GM10248 (cell line): ENCODE data around the gene CATSPER4.

Experiments
- CTCF ChIA-PET: fragments of 300-600 bp; sonication (Branson Sonifier 250); formaldehyde crosslinking; extraction: SDS; loops from one replicate; lab custom pipeline; 2021; ENCODE audit warnings: antibody characterized with exemption; lab: Yijun Ruan, JAX
- POLR2A ChIA-PET: fragments of 350-650 bp; sonication (Branson Sonifier 250); formaldehyde crosslinking; extraction: SDS; loops from one replicate; lab custom pipeline; 2020; ENCODE audit warnings: antibody characterized with exemption; lab: Yijun Ruan, JAX
- DNase-seq: peaks from one replicate; pipeline ENCODE4 v3.0.0; 2012; ENCODE audit errors: extremely low spot score
- TF ChIP-seq, protein P1 (sequence below): IDR thresholded peaks from 2 replicates; pipeline ENCODE4 v1.5.1; 2012; ENCODE audit warnings: mild to moderate bottlenecking, low read depth; ENCODE audit errors: extremely low read depth, missing control alignments, control extremely low read depth

Gene CATSPER4

DNA sequence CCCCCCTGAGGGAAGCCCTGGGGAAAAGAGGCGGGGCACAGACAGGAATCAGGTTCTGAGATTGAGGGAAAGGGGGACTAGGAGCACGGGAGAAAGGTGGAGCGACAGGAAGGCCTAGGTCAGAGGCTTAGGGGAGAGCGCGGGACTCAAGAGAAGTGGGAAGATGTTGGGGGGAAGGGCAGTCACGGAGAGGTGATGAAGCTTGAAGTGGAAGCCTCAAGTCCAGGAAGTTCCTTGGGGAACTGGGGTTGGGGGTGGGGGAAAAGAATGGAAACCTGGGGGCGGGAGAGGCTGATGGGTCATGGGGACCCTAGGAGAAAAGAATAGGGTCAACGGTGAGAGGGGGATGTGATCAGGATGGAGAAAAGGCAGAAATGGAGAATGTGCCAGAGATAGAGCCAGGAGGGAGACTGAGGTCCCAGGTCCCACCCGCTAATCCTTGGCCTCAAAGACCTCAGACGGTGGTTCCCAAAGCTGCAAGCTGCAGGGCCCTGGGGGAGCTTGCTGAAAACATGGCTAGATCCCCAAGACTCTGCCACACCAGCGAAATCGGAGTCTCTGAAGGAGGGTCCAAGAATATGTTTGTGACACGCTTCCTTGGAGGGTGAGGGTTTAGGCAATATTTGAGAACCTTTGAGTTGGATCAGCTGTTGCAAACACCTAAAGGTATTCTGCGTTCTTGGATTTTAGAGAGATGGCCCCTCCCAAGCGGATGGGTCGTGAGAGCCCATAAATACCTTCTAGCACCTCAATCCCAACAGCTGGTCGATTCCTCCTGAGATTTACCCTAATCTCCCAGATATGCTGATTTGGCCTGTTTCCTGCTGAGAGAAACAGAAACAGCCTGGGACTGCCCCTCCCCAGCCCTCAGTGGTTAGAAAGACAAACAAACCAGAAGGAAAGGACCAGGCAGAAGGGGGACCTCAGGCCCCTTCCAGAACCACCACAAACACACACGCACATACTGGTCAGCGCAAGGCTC, 25.2 kb upstream of the CATSPER4 start:
- no peak for DNase-seq

DNA sequence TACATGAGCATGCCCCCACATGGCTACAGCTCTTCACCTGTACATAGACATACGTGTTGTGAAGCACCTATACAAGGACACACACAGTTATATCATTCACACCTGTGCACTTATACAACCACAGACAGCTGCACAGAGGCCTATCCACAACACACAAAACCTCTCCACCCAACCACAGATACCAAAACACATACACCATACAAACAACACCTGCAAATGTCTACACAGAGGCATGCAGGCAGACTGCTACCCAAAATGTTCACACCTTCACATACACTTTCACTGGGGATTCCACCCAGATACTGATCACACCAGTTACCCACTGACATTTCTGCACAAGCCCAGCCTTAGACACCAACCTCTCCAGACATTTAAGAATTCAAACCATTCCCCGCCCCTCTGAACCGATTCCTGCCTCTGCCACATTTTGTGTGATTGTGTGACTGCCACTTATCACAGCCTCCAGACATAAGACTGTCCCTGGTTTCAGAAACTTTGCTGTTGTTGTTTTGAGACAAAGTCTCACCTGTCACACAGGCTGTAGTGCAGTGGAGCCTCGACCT, 23.6 kb upstream of the CATSPER4 start:
- POLR2A ChIA-PET: no interaction called here
- no peak for DNase-seq
- TF ChIP-seq, protein P1, sequence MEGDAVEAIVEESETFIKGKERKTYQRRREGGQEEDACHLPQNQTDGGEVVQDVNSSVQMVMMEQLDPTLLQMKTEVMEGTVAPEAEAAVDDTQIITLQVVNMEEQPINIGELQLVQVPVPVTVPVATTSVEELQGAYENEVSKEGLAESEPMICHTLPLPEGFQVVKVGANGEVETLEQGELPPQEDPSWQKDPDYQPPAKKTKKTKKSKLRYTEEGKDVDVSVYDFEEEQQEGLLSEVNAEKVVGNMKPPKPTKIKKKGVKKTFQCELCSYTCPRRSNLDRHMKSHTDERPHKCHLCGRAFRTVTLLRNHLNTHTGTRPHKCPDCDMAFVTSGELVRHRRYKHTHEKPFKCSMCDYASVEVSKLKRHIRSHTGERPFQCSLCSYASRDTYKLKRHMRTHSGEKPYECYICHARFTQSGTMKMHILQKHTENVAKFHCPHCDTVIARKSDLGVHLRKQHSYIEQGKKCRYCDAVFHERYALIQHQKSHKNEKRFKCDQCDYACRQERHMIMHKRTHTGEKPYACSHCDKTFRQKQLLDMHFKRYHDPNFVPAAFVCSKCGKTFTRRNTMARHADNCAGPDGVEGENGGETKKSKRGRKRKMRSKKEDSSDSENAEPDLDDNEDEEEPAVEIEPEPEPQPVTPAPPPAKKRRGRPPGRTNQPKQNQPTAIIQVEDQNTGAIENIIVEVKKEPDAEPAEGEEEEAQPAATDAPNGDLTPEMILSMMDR: no peak
- CTCF ChIA-PET: interaction anchor here (1.1 to 1.2 kb wide), 3 partner anchors 11 to 65 kb away, joined by 3 read pairs; no protein-coding TSS in a partner anchor

More for the DNA sequence above, 25.2 kb upstream of the CATSPER4 start:
- ChIA-PET POLR2A (no interaction called here), CTCF (interaction anchor here (0.7 to 1.3 kb wide), 10 partner anchors 9 to 130 kb away, joined by 3 to 5 read pairs (median 3); partner anchors contain the start of gene CATSPER4)
- TF ChIP-seq, protein P1: no peak

DNA sequence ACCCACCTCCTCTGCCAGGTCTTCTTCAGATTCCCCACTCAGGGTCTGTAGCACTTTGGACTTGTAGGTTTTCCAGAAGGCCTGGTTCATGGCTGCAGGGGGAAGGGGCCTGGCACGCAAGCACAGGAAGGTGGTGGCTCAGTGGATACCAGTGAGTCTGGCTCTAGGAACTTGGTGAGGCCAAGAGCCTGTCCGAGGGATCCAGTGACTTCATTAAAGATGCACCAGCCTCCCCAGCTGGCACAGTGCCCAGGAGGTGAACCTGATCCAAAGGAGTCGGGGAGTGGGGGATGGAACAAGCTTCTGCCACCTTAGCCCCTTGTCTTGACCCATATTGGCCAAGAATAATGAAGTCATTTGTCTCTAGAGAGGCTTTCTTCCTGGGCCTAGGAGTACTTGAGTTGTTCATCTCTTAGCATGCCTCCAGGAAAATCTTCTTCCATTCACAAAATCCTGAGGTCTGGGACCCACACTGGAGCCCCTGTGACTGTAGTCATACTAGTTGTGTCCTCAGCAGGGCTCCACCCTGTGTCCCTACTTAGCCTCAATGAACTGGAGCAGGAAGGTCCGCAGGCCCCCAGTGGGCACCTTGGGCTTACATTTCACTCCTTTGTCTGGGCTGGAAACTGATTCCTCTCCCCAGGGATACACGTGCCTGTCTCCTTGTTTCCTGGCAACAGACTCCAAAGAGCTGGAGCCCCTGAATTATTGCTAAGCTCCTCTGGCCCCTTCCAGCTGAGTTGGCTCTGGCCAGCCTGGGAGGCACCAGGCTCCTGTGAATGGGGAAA, 21.8 kb upstream of the CATSPER4 start, which contains the start of gene C1orf232:
TSS of gene C1orf232 (minus strand) at position 554 of the 788 bp plus-strand sequence. CDS start at position 90, 464 bp downstream.
- POLR2A ChIA-PET: no interaction called here
- no peak for DNase-seq
- TF ChIP-seq, protein P1: no peak
- CTCF ChIA-PET: interaction anchor here (1.4 to 3.4 kb wide), 13 partner anchors 11 to 249 kb away, joined by 3 to 44 read pairs (median 6); partner anchors contain the start of genes CEP85 and CNKSR1

DNA sequence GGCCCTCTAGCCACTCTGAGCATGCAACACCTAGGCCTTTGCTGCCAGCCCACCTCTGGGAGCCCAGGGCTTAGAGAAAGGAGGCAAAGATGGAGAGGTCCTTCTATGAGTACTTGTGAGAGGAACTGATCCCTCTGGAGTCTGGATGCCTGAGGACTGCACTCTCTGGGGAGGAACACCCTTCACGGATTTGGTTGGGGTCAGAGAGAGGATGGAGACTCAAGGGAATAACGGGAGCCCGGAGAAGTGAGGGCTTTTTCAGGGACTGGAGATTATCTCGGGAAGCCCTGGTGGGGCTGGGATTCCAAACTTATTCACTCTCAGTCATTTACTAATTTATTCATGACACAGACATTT, 21.2 kb upstream of the CATSPER4 start:
- CTCF ChIA-PET: interaction anchor here (0.7 to 4.8 kb wide), 44 partner anchors 11 to 274 kb away, joined by 3 to 44 read pairs (median 4); partner anchors contain the start of genes CD52, CEP85, CNKSR1 and DHDDS
- DNase-seq: no peak
- TF ChIP-seq, protein P1: no peak
- POLR2A ChIA-PET: no interaction called here

DNA sequence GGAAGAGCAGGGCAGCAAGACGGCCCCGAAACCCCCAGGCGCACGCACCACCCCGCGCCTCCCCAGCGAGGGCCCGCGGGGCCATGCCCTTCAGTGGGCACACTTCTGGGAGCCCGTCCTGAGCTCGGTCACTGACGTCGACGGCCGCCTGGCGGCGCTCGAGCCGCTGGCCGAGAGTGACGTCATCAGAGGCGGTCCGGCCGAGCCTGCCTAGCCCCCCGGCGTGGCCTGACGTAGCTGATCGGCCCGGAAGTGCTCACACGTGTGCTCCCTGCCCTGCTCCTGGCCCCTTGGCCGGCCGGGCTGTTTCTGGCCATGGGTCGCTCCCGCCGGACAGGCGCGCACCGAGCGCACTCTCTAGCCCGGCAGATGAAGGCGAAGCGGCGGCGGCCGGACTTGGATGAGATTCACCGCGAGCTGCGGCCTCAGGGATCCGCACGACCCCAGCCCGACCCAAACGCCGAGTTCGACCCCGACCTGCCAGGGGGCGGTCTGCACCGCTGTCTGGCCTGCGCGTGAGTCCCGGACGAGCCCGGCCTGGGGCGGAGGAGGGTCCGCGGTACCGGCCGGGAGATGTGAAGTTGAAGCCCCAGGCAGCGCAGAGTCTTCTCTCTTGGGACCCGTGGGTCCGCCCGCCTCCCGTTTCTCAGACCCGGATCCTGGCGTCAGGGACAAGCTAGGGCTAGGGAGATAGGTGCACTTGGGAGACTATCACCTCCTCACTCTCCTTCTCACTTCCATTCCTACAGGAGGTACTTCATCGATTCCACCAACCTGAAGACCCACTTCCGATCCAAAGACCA, 20.5 kb upstream of the CATSPER4 start, which contains the start of gene ZNF593:
TSS of gene ZNF593 (plus strand) at position 240 of the 803 bp plus-strand sequence. CDS start at position 316, 76 bp downstream.
- TF ChIP-seq, protein P1: peak; percentile 95
- peak; percentile 100 for DNase-seq
- POLR2A ChIA-PET: no interaction called here
- CTCF ChIA-PET: interaction anchor here (0.7 to 4.8 kb wide), 55 partner anchors 10 to 275 kb away, joined by 3 to 44 read pairs (median 4); partner anchors contain the start of genes CD52, CEP85, CNKSR1 and DHDDS
